ENCODE measurements around the gene DCAF7.

Gene DCAF7

DNA sequence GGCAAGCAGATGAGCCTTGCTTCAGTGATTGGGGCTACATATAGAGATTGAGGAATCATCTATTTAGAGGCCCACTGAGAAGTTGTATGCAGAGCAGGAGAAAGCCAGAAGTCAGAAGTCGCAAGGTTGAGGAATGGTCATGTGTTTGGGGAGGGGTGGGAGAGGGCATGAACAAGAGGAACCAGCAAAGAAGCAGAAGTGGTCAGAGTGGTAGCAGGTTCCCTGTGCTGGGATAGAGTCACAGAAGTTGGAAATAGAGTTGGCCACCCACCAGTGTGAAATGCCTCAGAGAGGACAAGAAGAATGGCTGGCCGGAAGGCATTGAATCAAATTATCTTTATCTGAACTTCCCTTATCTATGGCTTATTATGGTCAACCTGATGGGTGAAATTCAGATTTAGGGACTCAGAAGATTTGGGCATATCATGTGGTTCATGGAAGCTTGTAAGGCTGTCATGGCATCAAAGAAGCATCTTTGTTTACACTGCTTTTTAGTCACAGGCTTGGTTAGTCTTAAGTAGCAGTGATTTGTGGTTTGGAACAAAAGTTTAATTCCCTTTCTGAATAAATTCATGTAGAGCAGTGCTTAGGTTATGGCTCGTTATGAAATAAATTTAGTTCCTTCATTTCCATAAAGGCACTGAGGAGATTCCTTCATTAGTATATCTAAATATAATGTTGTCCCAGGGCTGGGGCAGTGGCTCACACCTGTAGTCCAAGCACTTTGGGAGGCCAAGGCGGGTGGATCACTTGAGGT is 91.6 kb downstream of the DCAF7 start:
- TF ChIP-seq, protein P1, sequence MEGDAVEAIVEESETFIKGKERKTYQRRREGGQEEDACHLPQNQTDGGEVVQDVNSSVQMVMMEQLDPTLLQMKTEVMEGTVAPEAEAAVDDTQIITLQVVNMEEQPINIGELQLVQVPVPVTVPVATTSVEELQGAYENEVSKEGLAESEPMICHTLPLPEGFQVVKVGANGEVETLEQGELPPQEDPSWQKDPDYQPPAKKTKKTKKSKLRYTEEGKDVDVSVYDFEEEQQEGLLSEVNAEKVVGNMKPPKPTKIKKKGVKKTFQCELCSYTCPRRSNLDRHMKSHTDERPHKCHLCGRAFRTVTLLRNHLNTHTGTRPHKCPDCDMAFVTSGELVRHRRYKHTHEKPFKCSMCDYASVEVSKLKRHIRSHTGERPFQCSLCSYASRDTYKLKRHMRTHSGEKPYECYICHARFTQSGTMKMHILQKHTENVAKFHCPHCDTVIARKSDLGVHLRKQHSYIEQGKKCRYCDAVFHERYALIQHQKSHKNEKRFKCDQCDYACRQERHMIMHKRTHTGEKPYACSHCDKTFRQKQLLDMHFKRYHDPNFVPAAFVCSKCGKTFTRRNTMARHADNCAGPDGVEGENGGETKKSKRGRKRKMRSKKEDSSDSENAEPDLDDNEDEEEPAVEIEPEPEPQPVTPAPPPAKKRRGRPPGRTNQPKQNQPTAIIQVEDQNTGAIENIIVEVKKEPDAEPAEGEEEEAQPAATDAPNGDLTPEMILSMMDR (IDR thresholded peaks at IDR 0.05; ENCODE audit: low read depth, low read length) = no peak
- no peak for DNase-seq (ENCODE audit: low read depth, low spot score)
- no peak overlapping the region for H3K4me3 ChIP-seq (ENCODE audit: low read depth, low read length)
- in situ Hi-C loops (cut with HindIII; ENCODE audit: low sequenced_read_pairs) = no loop called here

All from astrocyte of the spinal cord (primary cell).